ENCODE data around the gene CPLANE1.
"Not testable (repeated sequence)": the region's sequence is repeated elsewhere in the genome, so short reads cannot be mapped to it uniquely, and the experiment has no call there.

- not testable (repeated sequence) for TF ChIP-seq CTCF, POLR2A (IDR thresholded peaks at IDR 0.05)
These were observed 28.8 kb downstream of the CPLANE1 start for GRCh38 chr5:37220426-37220825.

All from adrenal gland (tissue), 5 donors.